Measurements from ENCODE around the gene KLRD1.

DNA sequence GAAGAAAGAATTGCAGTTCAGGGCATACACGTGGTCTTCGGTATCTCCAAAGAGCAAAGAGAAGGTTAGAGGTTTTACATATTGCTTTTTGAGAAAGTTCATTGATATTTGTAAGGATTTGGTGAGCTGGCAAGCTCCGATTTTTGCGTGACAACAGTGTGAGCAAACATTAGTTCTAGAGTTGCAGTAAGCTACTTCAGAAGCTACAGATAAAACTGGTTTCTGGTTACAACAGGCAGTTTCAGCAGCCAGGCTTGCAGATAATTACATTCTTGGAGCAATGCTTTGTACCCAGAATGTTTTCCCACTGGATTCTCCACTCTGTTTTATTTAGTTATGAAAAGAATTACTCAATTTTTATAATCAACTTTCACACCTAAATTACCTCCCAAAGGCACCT lies 54.0 kb downstream of the KLRD1 start:
- TF ChIP-seq, protein P1, sequence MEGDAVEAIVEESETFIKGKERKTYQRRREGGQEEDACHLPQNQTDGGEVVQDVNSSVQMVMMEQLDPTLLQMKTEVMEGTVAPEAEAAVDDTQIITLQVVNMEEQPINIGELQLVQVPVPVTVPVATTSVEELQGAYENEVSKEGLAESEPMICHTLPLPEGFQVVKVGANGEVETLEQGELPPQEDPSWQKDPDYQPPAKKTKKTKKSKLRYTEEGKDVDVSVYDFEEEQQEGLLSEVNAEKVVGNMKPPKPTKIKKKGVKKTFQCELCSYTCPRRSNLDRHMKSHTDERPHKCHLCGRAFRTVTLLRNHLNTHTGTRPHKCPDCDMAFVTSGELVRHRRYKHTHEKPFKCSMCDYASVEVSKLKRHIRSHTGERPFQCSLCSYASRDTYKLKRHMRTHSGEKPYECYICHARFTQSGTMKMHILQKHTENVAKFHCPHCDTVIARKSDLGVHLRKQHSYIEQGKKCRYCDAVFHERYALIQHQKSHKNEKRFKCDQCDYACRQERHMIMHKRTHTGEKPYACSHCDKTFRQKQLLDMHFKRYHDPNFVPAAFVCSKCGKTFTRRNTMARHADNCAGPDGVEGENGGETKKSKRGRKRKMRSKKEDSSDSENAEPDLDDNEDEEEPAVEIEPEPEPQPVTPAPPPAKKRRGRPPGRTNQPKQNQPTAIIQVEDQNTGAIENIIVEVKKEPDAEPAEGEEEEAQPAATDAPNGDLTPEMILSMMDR (IDR thresholded peaks at IDR 0.05): no peak
- no peak for TF ChIP-seq POLR2A (IDR thresholded peaks at IDR 0.05)

Data from adrenal gland (tissue), 5 donors.